ENCODE data around the gene AFAP1L2. TPM values are rescaled to one million over a fixed set of nuclear protein-coding genes. Genes with fewer than 3 reads are reported as not detected.
"Not testable (repeated sequence)": the region's sequence is repeated elsewhere in the genome, so short reads cannot be mapped to it uniquely, and the experiment has no call there.

Gene AFAP1L2
- total and polyA plus RNA-seq, 2 experiments from 2014 or later = 0.75 to 3.8 TPM

DNA sequence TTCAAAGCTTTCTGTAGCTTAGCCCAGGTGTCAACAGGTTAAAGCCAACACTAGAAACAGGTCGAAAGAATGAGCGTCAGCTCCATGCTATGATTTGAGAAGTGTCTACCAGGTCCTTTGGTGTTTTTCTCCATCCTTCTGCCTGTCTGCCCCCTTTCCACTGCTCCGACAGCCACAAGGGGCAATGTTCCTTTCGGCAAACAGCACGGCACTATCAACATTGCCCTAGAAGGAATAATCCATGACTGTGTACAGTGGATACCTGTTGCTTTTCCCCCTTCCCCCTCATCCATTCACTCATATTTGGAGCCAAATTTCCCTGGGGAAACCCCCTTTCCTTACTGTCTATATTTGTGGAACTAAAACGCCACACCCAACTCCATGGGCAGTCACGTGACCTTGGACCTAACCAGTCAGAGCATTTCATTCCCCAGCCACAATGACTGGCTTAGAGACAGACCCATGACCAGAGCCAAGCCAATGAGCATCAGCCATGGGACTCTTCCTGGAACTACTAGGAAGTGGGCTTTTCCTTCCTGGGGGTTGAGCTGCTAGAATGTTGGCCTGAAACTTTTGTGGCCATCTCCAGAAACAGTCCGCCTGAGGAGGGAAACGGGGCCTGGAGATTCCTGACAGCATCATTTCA, 51.5 kb downstream of the AFAP1L2 start:
- Histone ChIP-seq H3K4me1 (ENCODE audit: low read depth) (peaks cover 22% of the 10 kb centered on the region), H3K27me3 (no peaks in the 10 kb centered on the region), H3K4me3 (no peak overlapping the region), H3K9me3 (ENCODE audit: low read depth) (no peaks in the 10 kb centered on the region), H3K27ac (no peak overlapping the region), H3K36me3 (no peaks in the 10 kb centered on the region)
- DNase-seq (ENCODE audit: low read depth in 1 of 2, low spot score in 1 of 2) = no peak
- TF ChIP-seq, protein P1, sequence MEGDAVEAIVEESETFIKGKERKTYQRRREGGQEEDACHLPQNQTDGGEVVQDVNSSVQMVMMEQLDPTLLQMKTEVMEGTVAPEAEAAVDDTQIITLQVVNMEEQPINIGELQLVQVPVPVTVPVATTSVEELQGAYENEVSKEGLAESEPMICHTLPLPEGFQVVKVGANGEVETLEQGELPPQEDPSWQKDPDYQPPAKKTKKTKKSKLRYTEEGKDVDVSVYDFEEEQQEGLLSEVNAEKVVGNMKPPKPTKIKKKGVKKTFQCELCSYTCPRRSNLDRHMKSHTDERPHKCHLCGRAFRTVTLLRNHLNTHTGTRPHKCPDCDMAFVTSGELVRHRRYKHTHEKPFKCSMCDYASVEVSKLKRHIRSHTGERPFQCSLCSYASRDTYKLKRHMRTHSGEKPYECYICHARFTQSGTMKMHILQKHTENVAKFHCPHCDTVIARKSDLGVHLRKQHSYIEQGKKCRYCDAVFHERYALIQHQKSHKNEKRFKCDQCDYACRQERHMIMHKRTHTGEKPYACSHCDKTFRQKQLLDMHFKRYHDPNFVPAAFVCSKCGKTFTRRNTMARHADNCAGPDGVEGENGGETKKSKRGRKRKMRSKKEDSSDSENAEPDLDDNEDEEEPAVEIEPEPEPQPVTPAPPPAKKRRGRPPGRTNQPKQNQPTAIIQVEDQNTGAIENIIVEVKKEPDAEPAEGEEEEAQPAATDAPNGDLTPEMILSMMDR (IDR thresholded peaks at IDR 0.05; ENCODE audit: low read depth, low read length) = no peak

DNA sequence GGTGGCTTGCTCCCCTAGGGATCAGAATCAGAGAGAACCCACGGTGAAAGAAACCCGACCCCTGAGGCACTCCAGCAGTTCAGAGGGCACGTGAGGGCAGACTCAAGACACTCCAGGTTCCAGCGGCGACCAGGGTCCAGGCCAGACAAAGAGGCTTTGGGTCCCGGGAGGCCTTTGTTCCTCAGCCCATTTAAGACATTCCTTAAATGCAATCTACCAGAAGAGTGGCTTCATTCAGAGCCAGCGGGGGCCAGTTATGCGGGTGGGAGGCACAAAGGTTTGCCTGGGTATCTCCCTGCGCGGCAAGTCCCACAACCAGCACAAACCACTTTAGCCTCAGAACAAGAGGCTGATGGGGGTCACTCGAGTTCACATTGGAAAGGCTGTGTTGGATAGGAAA, 53.6 kb downstream of the AFAP1L2 start:
- no peak overlapping the region for H3K4me3 ChIP-seq
- no peaks in the 10 kb centered on the region for H3K36me3 ChIP-seq
- DNase-seq (ENCODE audit: low read depth in 1 of 2, low spot score in 1 of 2) = no peak
- TF ChIP-seq, protein P1 (IDR thresholded peaks at IDR 0.05; ENCODE audit: low read depth, low read length) = no peak
- no peaks in the 10 kb centered on the region for H3K27me3 ChIP-seq
- peaks cover 16% of the 10 kb centered on the region for H3K4me1 ChIP-seq (ENCODE audit: low read depth)
- H3K9me3 ChIP-seq (ENCODE audit: low read depth) = no peaks in the 10 kb centered on the region
- H3K27ac ChIP-seq = no peak overlapping the region

DNA sequence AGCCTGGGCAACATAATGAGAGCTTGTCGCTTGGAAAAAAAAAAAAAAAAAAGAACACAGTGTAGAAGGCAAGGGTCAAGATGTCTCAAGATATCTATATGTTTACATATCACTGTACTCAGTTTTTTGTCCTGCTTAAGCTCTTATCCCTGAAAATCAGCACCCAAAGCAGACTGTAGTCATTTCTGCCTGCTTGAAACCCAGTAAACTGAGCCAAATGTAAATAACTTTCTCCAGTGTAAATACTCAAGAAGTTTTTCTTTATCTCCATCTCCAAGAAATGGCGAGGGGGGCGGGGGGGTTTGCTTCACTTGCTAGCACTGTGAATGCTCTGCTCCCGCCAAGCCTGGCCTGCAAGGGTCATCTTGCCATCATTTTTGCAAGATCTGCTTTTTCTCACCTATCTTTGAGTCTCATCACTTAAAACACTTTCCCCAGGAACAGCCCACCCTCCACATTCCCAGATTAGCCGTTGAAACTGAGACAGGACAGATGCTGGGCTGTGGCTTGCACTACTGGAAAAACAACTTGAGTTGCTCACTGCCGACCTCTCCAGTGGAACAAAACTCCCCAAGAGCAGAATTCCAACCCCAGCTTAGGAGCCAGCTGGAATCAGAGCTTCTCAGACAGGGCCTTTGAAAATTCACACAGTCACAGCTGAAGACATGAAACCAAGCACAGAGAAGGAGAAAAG, 54.6 kb downstream of the AFAP1L2 start:
- peak in 1 of 2 donors; percentile 49 for DNase-seq (ENCODE audit: low read depth in 1 of 2, low spot score in 1 of 2)
- Histone ChIP-seq H3K9me3 (ENCODE audit: low read depth) (no peaks in the 10 kb centered on the region), H3K36me3 (no peaks in the 10 kb centered on the region), H3K27me3 (no peaks in the 10 kb centered on the region), H3K4me1 (ENCODE audit: low read depth) (peaks cover 16% of the 10 kb centered on the region), H3K27ac (peak overlapping the region; percentile 65), H3K4me3 (no peak overlapping the region)
- TF ChIP-seq, protein P1 (IDR thresholded peaks at IDR 0.05; ENCODE audit: low read depth, low read length) = no peak

DNA sequence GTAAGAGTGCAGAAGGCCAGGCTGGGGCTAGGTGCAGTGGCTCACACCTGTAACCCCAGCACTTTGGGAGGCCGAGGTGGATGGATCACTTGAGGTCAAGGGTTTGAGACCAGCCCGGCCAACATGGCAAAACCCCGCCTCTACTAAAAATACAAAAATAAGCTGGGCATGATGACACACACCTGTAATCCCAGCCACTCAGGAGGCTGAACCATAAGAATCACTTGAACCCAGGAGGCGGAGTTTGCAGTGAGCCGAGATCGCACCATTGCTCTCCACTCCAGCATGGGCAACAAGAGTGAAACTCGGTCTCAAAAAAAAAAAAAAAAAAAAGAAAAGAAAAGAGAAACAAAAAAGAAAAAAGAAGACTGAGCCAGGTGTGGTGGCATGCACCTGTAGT, 55.2 kb downstream of the AFAP1L2 start:
- not testable (repeated sequence) for H3K36me3 ChIP-seq; H3K27ac ChIP-seq; DNase-seq (ENCODE audit: low read depth in 1 of 2, low spot score in 1 of 2); H3K4me3 ChIP-seq; H3K9me3 ChIP-seq (ENCODE audit: low read depth); H3K27me3 ChIP-seq
- peaks cover 16% of the 10 kb centered on the region for H3K4me1 ChIP-seq (ENCODE audit: low read depth)

DNA sequence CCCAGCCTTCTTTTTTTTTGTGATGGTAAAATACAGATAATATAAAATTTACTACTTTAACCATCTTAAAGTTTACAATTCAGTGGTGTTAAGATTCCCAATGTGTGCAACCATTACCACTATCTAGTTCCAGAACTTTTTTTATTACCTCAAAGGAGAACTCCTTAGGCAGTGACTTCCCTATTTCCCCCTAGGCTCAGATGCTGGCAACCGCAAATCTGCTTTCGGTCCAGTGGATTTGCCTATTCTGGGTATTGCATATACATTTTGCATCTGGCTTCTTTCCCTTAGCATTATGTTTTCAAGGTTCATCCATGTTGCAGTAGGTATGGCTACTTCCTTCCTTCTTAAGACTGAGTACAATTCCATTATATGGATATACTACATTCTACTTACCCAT, 56.5 kb downstream of the AFAP1L2 start:
- Histone ChIP-seq H3K4me1 (ENCODE audit: low read depth) (peaks cover 16% of the 10 kb centered on the region), H3K27me3 (no peaks in the 10 kb centered on the region), H3K27ac (no peak overlapping the region), H3K36me3 (no peaks in the 10 kb centered on the region), H3K4me3 (no peak overlapping the region), H3K9me3 (ENCODE audit: low read depth) (no peaks in the 10 kb centered on the region)
- TF ChIP-seq, protein P1 (IDR thresholded peaks at IDR 0.05; ENCODE audit: low read depth, low read length) = no peak
- DNase-seq (ENCODE audit: low read depth in 1 of 2, low spot score in 1 of 2) = no peak

DNA sequence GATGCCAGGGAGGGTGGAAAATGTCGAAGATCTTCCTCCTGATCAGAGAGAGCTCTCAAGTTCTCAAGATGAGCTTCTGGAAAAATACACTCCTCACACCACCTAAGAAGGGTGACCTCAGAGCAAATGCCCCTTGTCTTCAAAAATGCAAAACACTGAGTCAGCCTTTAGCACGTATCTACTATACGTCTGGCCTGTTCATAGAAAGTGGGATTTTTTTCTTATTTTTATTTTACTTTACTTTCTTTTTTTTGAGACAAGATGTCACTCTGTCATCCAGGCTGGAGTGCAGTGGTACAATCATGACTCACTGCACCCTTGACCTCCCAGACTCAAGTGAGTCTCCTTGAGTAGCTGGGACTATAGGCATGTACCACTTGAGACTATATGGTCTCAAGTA, 57.1 kb downstream of the AFAP1L2 start:
- Histone ChIP-seq H3K9me3 (ENCODE audit: low read depth) (no peaks in the 10 kb centered on the region), H3K36me3 (no peaks in the 10 kb centered on the region), H3K27ac (no peak overlapping the region), H3K4me3 (no peak overlapping the region), H3K4me1 (ENCODE audit: low read depth) (peaks cover 16% of the 10 kb centered on the region), H3K27me3 (peaks cover 2% of the 10 kb centered on the region)
- DNase-seq (ENCODE audit: low read depth in 1 of 2, low spot score in 1 of 2) = no peak
- TF ChIP-seq, protein P1 (IDR thresholded peaks at IDR 0.05; ENCODE audit: low read depth, low read length) = no peak

Data from cardiac muscle cell (in vitro differentiated cells and primary cell).